ENCODE data around the gene TRPM1. TPM values are rescaled to one million over a fixed set of nuclear protein-coding genes. Genes with fewer than 3 reads are reported as not detected.

Gene TRPM1
- total RNA-seq, 1 donor from 2014 or later: 6.0 TPM

DNA sequence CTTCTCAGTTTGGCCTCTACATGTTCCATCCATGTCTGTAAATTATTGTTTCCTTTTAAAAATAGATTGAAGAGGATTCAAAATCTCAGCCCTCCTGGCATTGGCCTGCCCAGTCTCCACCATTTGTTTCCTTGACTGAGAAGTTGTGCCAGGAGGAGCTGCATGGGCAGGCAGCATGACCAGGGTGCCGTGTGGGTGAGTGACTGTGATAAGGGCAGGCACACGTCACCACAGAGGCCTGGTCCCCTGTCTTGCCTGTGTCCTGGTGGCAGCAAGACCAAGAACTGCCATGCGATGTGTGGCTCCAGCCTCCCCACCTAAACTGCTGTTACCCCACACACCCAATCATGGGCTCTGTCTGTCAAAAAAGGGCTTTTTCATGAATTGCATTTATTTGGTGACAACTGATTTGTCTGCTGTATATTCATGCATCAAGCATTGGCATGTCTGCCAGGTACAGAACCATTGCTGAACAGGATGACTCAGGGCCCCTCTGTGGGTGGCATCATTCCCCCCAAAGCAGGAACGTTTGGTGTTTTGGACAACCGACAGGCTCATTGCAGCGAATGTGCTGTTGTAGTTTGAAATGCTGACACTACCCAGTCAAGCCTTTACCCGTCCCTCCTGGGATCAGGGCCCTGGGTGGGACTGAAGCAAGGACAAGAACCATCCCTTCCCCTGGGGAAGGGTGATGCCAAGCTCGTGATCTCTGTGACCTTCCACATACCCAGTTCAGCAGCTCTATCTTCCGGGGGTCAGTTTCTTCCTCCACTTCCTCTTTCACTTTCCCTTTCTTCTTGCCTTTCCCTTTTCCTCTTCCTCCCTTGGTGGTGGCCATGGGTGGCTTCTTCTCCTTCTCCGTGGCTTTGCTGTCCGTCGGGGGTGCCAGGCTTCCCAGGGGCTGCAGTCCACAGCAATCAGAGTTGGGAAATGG is 51.6 kb downstream of the TRPM1 start:
- no peak for DNase-seq (ENCODE audit: low spot score)

DNA sequence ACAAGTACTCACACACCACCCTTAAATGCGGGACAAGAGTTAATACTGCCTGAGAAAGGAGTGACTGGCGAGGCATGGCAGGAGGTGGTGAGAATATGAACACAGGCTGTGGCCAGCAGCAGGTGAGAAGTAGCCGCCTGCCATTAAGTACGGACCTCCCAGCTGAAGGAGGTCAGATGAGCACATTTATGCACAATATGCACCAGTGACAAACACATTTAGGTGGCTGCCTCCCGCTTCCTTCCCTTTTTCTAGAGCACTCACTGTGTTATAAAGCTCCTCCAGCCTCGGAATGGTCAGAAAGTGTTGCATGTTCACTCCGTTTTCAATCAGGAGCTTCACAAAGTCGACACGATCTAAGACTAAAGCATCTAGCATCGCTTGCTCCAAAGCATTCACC is 52.4 kb downstream of the TRPM1 start:
- DNase-seq (ENCODE audit: low spot score): no peak

DNA sequence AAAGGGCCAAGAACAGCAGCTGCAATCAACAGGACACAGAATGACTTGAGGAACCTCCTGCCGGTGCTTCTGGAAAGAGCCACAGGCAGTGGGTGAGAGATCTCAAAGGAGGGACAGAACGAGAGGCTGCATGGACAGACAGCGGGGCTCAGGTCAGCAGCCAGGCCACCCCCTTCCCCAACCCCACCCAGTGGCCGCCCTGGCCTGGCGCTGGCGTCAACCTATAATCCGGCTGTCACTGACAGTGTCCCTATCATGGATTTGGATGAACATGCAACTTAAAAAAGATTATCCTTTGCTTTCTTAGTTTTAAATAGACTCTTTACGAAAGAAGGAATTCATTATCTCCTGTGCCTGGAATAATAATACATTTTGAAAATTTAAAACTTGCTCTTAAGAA is 54.1 kb downstream of the TRPM1 start:
- no peak for DNase-seq (ENCODE audit: low spot score)

DNA sequence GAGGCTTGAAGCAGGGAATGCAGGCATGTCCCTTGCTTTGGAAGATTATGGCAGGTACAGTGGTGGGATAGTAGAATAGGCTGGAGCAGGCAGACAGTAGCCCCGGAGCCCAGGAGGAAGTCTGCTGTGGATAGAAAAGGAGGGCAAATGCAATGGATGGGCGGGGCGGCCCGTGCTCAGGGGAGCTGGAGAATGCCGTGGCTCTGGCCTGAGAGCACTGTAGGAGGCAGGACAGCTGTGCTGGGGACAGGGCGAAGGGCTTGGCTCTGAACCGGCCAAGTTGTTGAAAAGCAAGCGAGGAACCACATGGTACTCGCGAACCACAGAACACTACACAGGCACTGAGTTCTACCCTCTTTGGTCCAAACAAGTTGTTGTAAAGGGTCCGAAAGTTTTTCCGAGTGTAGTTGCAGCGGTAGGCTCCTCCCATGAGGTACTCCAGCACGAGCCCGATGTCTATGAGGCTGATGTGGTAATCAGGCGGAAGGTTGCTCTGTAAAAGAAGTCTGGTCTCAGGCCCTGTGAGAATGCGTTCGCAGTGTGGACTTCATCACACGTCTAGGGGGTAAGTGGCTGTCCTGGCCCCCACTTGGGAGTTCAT is 54.7 kb downstream of the TRPM1 start:
- DNase-seq (ENCODE audit: low spot score): no peak

DNA sequence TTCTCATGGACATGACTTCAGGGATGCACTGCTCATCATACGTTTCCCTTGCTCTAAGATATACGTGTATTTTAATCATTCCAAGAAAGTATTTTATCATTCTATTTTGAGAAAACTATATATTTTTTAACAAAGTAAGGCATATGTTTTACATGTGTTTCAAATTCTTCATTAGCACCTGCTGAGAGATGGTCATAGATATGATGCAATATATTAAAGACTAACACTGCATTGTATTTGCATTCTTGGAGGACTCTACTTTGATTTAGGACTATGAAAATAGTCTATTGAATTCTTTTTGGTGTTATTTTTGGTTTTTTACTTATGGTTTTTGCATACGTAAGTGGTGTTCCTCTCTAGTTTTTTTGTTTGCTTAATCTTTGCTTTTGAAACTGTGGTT is 55.9 kb downstream of the TRPM1 start:
- no peak for DNase-seq (ENCODE audit: low spot score)

DNA sequence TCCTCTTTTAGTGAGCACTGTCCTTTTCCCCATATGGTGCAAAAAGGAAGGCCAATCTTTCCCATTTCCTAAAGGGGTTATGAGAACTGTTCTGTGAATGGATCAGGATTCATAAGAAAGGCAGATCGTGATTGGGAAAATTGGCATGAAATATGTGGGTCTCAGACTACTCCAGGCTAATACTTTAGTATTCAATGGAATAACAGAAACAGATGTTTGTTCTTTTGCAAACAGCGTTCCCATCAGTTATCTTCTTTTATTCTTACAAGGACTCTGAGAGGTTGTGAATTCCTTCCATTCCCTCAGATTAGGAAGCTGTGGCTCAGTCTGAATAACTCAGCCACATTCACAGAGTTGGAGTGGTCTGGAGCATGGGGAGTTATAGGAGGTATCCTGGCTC is 58.8 kb downstream of the TRPM1 start:
- peak; percentile 54 for DNase-seq (ENCODE audit: low spot score)

DNA sequence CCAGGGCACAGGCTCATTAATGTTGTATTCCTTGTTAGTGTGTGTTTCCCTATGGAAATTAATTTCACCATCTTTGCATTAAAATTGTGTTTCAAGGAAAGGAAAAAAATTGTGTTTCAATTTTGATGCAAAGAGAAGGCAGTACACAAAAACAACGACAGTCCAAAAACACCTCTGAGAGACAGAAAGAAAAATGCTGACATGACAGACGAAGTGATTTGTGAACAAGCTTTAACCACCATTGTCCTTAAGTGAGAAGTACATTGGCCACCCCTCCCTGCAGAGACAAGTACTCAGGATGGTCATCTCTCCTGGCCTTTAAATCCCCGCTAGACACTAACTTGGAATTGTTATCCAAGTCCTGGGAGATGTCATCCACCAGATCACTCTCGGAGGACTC is 59.9 kb downstream of the TRPM1 start:
- DNase-seq (ENCODE audit: low spot score): no peak

DNA sequence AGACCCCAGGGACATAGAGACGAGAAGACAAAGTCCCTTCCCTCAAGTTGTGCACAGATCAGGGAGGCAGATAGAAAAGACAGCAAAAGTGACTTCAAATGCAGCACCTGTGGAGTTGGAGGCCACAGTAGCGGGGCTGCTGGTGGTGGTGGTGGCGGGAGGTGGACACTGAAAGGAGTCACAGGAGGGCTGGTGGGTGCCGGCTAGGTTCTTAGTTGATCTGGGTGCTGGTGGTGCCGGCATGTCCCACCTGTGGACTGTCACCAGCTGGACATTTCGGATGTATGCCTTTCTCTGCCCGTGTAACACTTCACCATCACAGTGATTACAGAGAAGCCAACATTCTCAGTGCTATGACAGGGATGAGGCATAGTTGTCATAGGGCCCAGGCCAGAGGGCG is 60.9 kb downstream of the TRPM1 start:
- no peak for DNase-seq (ENCODE audit: low spot score)

DNA sequence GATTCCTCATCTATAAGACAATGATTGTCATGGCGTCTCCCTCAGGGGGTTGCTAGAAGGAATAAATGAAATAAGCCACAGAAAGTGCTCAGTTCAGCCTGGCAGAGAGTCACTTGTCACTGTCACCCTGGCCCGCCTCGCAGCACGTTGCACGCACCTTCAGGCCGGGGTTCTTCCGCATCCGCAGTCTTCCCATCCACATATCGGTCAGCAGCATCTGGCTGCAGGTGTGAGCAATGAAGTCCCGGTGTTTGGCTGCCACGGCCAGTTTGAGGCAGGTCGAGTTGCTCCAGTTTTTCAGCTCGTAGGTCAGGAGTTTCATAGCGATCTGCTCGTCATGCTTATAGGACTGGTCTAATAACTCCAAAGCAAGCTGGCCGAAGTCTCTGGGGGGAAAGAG is 61.6 kb downstream of the TRPM1 start:
- no peak for DNase-seq (ENCODE audit: low spot score)

DNA sequence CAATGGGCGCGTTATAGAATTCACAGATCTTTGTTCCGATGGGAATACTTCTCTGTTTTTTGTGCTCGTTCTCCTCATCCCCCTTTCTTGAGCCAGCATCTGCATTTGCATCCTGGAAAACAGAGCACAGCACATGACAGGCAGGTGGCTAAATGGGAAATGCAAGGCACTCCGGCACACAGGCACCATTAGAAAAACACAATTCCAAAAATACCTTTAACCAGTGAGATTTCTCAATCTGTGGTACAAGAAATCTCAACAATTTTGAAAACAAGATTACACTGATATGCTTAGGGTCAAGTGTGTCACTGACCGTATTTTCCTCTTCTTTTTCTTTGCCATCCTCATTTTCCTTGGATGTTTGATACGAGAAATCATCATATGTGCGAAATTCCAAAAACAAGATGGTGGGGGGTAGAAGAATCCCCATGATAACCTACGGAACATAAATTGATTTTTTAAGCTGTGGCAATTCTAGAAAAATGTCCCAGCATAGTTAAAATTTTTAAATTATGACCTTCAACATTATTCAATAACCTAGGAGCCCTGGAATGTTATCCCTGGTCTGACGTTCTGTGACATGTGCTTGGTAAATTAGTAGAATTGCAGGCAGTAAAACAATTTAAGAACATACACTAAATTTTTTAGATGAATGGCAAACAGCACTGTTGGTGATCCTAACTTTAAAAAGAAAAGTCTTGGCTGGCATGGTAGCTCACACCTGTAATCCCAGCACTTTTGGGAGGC is 63.6 kb downstream of the TRPM1 start:
- no peak for DNase-seq (ENCODE audit: low spot score)

DNA sequence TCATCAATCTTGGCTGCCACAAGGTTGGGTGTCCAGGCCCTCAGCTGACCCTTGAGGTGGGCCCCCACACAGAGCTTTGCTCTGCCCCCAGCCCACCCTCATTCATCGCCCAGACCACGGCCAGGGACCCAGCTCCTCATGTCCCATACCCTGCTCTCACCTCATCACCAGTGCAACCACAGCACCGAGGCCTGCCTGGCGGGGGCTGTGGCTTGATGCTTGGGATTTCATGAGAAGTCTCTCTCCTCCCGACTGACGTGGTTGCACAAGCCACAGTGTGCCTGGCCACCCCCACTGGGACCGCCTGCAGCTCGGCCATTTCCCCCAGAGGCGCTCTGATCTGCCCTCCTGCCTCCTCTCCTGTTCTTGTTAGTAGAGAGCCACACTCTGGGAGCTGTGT is 64.7 kb downstream of the TRPM1 start:
- DNase-seq (ENCODE audit: low spot score): no peak

DNA sequence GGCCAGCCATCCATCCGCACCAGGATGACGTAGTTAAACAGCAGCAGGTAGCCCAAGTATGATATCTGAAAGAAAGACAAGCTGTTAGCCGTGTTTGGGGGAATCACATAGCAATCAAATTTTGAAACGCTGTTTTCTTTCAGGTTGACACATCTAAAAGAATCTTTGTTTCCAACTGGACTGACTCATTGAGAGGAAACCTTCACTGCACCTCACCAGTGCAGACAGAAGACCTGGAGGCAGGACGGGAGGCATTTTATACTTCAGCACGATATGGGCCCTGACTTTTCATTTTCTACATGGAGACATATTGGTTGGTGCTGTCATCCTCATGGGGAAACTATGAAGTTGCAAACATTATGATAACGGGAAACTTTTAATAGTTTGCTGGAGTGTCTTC is 65.9 kb downstream of the TRPM1 start:
- DNase-seq (ENCODE audit: low spot score): peak; percentile 38

DNA sequence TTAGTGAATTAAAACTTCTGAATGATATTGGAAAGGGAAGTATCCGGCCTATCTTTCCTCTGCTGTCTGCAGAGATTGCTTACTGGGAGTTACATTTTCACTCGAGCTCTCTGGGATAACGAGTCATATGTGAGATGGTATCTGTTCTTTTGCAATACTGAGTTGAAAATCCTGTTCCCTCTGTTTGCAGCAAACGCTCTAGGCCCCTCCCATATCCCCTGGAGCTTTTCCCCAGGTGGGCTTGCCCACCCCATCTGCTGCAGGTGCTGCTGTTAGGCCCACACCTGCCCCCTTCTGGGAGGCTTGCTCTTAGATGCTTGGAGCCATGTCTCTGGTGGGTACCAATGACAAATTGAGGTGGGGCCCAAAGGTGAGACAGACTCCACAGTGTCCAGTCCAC is 67.4 kb downstream of the TRPM1 start:
- DNase-seq (ENCODE audit: low spot score): peak; percentile 42

DNA sequence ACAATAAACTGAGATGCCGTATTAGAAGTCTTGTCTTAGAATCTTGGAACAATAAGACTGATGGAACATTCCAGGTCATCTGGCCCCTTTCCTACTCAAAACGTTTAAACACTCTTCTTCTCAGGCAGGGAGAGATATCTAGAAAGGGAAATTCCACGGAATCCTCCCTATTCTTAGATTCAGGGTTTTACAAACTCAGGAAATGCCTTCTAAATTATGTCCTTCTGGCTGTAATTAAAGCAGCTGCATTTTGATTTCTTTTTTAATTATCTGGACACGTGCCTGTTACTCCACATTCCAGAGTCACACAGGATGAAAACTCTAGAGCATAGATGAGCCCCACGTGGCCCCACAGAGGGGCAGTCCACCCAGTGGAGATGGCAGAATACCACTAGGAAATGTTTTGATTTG is 68.6 kb downstream of the TRPM1 start:
- peak; percentile 48 for DNase-seq (ENCODE audit: low spot score)

DNA sequence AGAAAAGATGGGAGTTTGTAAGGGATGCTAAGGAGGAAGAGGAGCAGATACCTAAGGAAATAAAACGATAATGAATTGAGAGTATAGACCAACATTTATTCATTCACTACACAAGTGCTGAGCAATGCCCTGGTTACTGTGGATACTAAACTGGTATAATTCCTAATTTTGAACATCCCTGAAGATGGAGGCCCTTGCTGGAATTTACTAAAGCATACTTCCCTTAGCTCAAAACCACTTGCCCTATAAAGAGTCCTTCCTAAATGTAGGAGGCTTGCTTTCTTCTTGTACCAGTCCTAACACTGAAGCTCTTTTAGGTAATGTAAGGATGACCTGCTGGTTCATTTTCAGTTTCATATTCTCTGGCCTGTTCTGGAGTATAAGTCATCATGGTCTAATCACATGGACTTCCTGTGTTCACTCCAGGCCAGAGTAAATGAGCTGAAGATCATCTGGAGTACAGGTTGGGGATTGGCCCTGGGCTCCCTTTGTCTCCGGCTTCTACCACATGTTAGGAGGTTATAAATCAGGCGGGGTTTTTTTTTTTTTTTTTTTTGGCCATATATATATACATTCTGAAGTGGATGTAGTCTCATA is 70.0 kb downstream of the TRPM1 start:
- DNase-seq (ENCODE audit: low spot score): no peak

DNA sequence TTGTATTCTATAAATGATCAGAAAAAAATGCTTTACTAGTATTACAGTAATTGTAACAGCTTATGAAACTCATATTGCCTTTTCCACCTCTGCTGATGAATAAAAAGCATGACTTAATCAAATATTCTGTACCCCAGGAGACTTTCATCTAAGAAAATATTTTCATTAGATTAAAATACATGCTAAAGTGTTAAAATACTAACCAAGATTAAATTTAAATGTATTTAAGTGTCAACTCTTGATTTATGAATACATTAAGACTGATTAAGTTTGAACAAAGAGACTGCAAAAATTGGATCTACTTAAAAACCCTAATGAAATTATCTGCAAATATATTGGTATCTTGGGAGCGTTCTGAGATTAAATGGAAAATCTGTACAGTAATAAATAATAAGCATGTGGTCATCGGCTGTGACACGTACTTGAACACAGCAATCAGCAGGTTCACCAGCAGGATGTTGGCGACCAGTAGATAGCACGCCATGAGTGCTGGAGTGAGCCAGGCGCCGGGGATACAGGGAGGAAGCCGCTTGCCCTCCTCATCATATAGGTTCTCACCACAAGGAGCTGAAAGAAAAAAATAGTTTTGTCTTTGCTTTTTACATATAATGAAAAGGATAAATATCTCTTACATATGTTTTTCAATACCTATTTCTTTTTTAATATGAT is 73.5 kb downstream of the TRPM1 start:
- DNase-seq (ENCODE audit: low spot score): no peak

DNA sequence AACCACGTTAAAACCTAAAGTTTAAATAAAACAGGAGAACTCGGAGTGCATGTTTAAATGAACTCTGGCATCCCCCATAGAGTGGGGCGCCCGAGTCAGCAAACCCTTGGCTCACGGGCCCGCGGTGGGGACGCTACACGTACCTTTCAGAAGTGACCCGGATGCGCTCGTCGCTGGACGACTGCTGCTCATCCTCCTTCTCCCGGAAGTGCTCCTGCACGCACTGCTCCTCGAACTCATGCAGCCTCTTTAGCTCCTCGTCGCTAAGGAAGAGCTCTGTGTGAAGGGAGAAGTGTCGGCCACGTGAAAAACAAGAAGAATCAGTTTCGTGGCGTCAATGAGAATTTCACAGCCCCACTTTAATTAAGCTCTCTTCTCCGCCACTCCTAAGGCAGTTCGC is 75.5 kb downstream of the TRPM1 start:
- DNase-seq (ENCODE audit: low spot score): no peak

DNA sequence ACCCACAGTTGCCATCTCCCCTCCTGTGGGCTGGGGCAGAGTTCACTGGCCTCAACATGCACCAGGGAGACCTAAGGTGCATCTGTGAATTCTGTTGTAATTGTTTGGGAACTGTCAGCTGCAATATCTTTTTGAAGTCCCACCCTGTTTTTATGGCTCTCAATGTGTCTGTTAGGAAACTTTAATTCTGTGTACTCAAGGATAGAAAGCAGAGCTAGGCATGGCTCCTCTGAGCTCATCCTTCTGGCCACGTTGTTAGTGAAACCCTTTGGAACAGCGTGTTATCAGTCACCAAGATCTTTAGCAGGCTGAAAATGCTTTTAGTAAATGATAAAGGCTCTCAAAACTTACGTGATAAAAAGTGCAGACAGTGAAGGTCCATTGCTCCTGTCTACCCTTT is 76.5 kb downstream of the TRPM1 start:
- DNase-seq (ENCODE audit: low spot score): peak; percentile 78

DNA sequence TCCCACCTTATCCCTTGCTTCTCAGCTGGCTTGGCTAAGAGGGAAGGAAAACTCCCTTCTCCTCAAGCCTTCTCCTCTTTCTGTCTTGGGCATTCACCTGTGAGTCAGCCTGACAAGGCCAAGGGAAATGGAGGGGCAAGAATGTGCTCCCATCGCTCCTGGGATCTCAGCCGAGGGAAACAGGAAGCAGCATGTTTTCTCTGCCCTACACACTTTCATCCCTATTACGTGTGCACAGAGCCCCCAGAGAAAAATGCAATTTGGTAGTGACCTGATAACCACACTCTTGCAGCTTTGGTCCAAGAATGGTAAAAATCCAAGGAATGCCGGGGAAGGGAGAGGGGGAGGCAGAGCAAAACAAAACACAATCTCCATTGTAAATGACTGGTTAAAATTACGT is 77.2 kb downstream of the TRPM1 start:
- DNase-seq (ENCODE audit: low spot score): peak; percentile 54

DNA sequence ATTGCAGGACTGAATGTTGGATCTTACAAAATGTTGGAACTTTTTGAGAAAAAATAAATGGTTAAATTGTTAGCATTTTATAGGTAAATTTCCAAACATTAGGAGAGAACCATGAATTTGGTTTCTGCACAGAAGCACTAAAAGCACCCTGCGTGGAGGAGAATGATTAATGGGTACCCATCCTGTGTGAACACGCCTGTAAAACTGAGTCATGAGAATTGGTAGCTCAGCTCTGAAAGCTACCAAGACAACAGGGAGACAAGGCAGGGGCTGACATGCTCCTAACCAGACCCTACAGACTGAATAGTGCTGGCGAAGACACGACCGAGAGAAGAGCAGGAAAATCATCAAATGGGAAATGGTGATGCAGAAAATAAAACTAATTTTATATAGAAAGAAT is 77.7 kb downstream of the TRPM1 start:
- no peak for DNase-seq (ENCODE audit: low spot score)

DNA sequence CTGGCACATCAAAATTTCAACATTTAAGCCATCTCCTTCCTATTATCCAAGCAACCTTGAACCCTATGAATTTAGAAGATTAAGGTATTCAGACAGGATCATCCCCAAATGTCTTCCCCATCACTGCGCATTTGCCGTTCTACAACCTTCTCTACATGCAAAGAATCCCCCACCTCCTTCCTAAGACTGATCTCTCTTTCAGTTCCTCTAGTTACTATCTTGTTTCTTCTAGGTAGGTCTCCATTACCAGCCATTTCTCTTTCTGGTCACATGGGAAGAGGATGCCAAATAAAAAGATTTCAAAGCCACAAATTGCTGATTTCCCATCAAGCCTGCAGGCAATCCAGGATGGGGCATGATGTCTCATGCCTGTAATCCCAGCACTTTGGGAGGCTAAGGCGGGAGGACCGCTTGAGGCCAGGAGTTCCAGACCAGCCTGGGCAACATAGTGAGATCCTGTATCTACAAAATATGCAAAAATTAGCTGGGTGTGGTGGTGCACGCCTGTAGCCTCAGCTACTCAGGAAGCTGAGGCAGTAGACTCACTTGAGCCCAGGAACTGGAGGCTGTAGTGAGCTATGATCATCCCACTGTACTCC is 80.4 kb downstream of the TRPM1 start:
- DNase-seq (ENCODE audit: low spot score): no peak

All from umbilical cord (tissue), 2 donors.